ENCODE measurements around the gene ST6GALNAC3. TPM values are rescaled to one million over a fixed set of nuclear protein-coding genes. Genes with fewer than 3 reads are reported as not detected.

Gene ST6GALNAC3
- total RNA-seq, 1 experiment from 2014 or later: 2.2 TPM

- no peak overlapping the region for H3K27ac ChIP-seq (ENCODE audit: low read depth, low read length)
- TF ChIP-seq SIN3A (IDR thresholded peaks at IDR 0.05; ENCODE audit: low read depth): no peak
- TF ChIP-seq POLR2AphosphoS5 (IDR thresholded peaks at IDR 0.05; ENCODE audit: low read depth, low read length): no peak
- no peak for TF ChIP-seq ELF1 (IDR thresholded peaks at IDR 0.05; ENCODE audit: borderline replicate concordance, low read depth)
- TF ChIP-seq POLR2A (IDR thresholded peaks at IDR 0.05; ENCODE audit: borderline replicate concordance, extremely low read depth, insufficient read depth, insufficient read length): no peak
- no peak for TF ChIP-seq ZFX (IDR thresholded peaks at IDR 0.05)
- TF ChIP-seq CEBPB (IDR thresholded peaks at IDR 0.05; ENCODE audit: low read depth): no peak
- no peak for TF ChIP-seq REST (IDR thresholded peaks at IDR 0.05; ENCODE audit: low read depth)
- TF ChIP-seq MAX (IDR thresholded peaks at IDR 0.05): no peak
- no peak for TF ChIP-seq CTCF (IDR thresholded peaks at IDR 0.05 in 2 of 3, conservative IDR thresholded peaks at IDR 0.05 in 1 of 3; ENCODE audit: borderline replicate concordance in 1 of 3, insufficient read depth in 1 of 3, low read depth in 2 of 3, low read length in 2 of 3)
- no peak for TF ChIP-seq TCF7L2 (IDR thresholded peaks at IDR 0.05; ENCODE audit: borderline replicate concordance, extremely low read depth, insufficient read depth, insufficient read length)
- TF ChIP-seq EZH2 (IDR thresholded peaks at IDR 0.05): no peak
- TF ChIP-seq SP1 (IDR thresholded peaks at IDR 0.05; ENCODE audit: low read depth): no peak
- no peak for TF ChIP-seq EZH2phosphoT487 (IDR thresholded peaks at IDR 0.05; ENCODE audit: borderline replicate concordance)
- TF ChIP-seq RAD21 (IDR thresholded peaks at IDR 0.05; ENCODE audit: low read depth): no peak
- TF ChIP-seq ZNF274 (IDR thresholded peaks at IDR 0.05; ENCODE audit: low read depth, low read length): no peak
- TF ChIP-seq SRF (IDR thresholded peaks at IDR 0.05; ENCODE audit: low read depth): no peak
- TF ChIP-seq ZBTB33 (IDR thresholded peaks at IDR 0.05; ENCODE audit: extremely low read depth, insufficient replicate concordance, low read length): no peak
- no peak for TF ChIP-seq EGR1 (IDR thresholded peaks at IDR 0.05; ENCODE audit: low read depth)
- TF ChIP-seq CBX3 (IDR thresholded peaks at IDR 0.05; ENCODE audit: low read depth): no peak
- TF ChIP-seq ATF3 (IDR thresholded peaks at IDR 0.05): no peak
- RAD21 ChIA-PET (ENCODE audit: low non-redundant PET in 1 of 2, low total read pairs in 2 of 2, uncharacterized antibody in 2 of 2, unreplicated experiment in 2 of 2): no interaction called here
- BruUV-seq (replicated peaks): no TSS peak
- H4K20me1 ChIP-seq (ENCODE audit: insufficient read depth): no peaks in the 10 kb centered on the region
- H3K79me2 ChIP-seq (ENCODE audit: insufficient read depth, low read length): no peaks in the 10 kb centered on the region
- DNase-seq (ENCODE audit: low read depth, low spot score) (no peak), ATAC-seq (no peak)
- H3K4me1 ChIP-seq (ENCODE audit: control insufficient read depth in 1 of 2, insufficient read depth in 2 of 2, low read length in 2 of 2): no peaks in the 10 kb centered on the region
- no peak overlapping the region for H3K4me3 ChIP-seq (replicated peaks in 1 of 2; ENCODE audit: low read depth in 1 of 2, low read length in 2 of 2)
- no peak overlapping the region for H2AFZ ChIP-seq (ENCODE audit: low read depth, low read length, poor library complexity, severe bottlenecking)
- intact Hi-C loops (cut with micrococcal nuclease): no loop called here
- H3K27me3 ChIP-seq (ENCODE audit: insufficient read depth, low read length): no peaks in the 10 kb centered on the region
- no peaks in the 10 kb centered on the region for H3K36me3 ChIP-seq (ENCODE audit: control insufficient read depth in 1 of 2, insufficient read depth in 2 of 2, low read length in 2 of 2)
- POLR2A ChIA-PET: no interaction called here
- CTCF ChIA-PET: no interaction called here
- H3K9me3 ChIP-seq (ENCODE audit: control insufficient read depth in 1 of 2, insufficient read depth in 1 of 2, low read depth in 1 of 2, low read length in 2 of 2): no peaks in the 10 kb centered on the region
- H3K9me2 ChIP-seq (ENCODE audit: insufficient read depth): no peaks in the 10 kb centered on the region
- H3K9ac ChIP-seq (ENCODE audit: low read length): no peak overlapping the region
- no peak overlapping the region for H3K4me2 ChIP-seq (ENCODE audit: low read length)
These were observed 566.2 kb downstream of the ST6GALNAC3 start for GRCh38 chr1:76640723-76641122.

Data from HCT116 (cell line).